Measurements from ENCODE around the gene MRPS22.

DNA sequence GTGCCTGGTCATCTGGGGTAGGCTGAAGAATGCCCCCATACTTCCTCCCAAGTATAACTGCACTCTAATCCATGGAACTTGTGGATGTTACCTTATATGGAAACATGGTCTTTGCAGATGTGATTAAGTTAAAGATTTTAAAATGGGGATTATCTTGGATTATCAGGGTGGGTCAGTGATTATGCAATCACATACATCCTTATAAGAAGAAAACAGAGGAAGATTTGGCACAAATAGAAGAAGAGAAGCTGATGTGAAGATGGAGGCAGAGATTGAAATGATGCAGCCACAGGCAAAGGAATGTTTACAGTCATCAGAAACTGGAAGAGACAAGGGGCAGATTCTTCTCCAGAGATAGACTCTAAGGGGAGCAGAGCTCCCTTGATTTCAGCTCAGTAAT, 1.8 kb upstream of the MRPS22 start:
- no peak for TF ChIP-seq CTCF (IDR thresholded peaks at IDR 0.05)
- TF ChIP-seq POLR2A (IDR thresholded peaks at IDR 0.05), result no peak
